ENCODE measurements around the gene CGNL1.

The CGNL1 gene

DNA sequence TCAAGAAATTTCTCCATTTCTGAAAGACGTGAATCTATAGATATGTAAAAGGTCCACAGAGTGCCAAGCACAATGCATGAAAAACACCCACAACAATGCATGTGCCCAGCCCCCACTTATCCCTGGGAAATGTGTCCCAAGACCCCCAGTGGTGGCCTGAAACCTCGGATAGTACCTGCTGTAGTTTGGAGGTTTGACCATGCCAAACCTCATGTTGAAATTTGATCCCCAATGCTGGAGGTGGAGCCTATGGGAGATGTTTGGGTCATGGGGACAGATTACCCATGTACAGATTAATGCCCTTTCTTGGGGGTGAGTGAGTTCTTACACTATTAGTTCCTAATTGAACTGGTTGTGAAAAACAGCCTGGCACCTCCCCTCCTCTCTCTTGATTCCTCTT, 194.0 kb downstream of the CGNL1 start:
- no peak overlapping the region for H3K27ac ChIP-seq (ENCODE audit: low read depth, low read length)
- no peaks in the 10 kb centered on the region for H3K36me3 ChIP-seq (ENCODE audit: low read length)
- TF ChIP-seq, protein P1, sequence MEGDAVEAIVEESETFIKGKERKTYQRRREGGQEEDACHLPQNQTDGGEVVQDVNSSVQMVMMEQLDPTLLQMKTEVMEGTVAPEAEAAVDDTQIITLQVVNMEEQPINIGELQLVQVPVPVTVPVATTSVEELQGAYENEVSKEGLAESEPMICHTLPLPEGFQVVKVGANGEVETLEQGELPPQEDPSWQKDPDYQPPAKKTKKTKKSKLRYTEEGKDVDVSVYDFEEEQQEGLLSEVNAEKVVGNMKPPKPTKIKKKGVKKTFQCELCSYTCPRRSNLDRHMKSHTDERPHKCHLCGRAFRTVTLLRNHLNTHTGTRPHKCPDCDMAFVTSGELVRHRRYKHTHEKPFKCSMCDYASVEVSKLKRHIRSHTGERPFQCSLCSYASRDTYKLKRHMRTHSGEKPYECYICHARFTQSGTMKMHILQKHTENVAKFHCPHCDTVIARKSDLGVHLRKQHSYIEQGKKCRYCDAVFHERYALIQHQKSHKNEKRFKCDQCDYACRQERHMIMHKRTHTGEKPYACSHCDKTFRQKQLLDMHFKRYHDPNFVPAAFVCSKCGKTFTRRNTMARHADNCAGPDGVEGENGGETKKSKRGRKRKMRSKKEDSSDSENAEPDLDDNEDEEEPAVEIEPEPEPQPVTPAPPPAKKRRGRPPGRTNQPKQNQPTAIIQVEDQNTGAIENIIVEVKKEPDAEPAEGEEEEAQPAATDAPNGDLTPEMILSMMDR (IDR thresholded peaks at IDR 0.05; ENCODE audit: insufficient read depth, low read length, poor library complexity, severe bottlenecking) = no peak
- no peak for TF ChIP-seq EZH2phosphoT487 (conservative IDR thresholded peaks at IDR 0.05; ENCODE audit: low read length)
- H3K9me3 ChIP-seq (ENCODE audit: insufficient read depth, low read length) = no peaks in the 10 kb centered on the region
- H2AFZ ChIP-seq (ENCODE audit: low read depth, low read length, severe bottlenecking) = no peak overlapping the region
- no peaks in the 10 kb centered on the region for H3F3A ChIP-seq (ENCODE audit: insufficient read depth)
- H3K9ac ChIP-seq (ENCODE audit: low read length) = no peak overlapping the region
- no peak overlapping the region for H3K4me2 ChIP-seq (ENCODE audit: low read depth, low read length, poor library complexity, severe bottlenecking)
- no peaks in the 10 kb centered on the region for H3K9me2 ChIP-seq (replicated peaks; ENCODE audit: insufficient read depth, low read length)
- no peak overlapping the region for H3K4me3 ChIP-seq (ENCODE audit: insufficient read depth, low read length, poor library complexity, severe bottlenecking)
- no peaks in the 10 kb centered on the region for H4K20me1 ChIP-seq (ENCODE audit: low read depth, low read length)
- no peaks in the 10 kb centered on the region for H3K79me2 ChIP-seq (ENCODE audit: insufficient read depth, low read length)
- H3K27me3 ChIP-seq (ENCODE audit: low read length) = no peaks in the 10 kb centered on the region

DNA sequence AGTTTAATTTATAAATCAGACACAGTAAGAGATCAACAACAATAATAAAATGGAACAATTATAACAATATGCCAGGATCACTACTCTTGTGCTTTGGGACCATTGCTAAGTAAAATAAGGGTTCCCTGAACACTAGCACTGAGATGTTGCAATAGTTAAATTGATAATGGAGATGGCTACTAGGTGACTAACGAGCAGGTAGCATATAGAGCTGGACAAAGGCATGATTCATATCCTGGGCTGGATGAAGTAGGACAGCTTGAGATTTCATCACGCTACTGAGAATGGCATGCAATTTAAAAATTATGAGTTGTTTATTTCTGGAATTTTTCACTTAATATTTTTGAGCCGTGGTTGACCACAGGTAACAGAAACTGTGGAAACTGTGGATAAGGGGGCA, 194.7 kb downstream of the CGNL1 start:
- Histone ChIP-seq H3K4me2 (ENCODE audit: low read depth, low read length, poor library complexity, severe bottlenecking) (no peak overlapping the region), H3F3A (ENCODE audit: insufficient read depth) (no peaks in the 10 kb centered on the region), H2AFZ (ENCODE audit: low read depth, low read length, severe bottlenecking) (no peak overlapping the region), H3K36me3 (ENCODE audit: low read length) (no peaks in the 10 kb centered on the region), H3K27ac (ENCODE audit: low read depth, low read length) (no peak overlapping the region), H3K9me3 (ENCODE audit: insufficient read depth, low read length) (no peaks in the 10 kb centered on the region), H3K27me3 (ENCODE audit: low read length) (no peaks in the 10 kb centered on the region), H3K4me3 (ENCODE audit: insufficient read depth, low read length, poor library complexity, severe bottlenecking) (no peak overlapping the region), H3K9me2 (replicated peaks; ENCODE audit: insufficient read depth, low read length) (no peaks in the 10 kb centered on the region), H3K79me2 (ENCODE audit: insufficient read depth, low read length) (no peaks in the 10 kb centered on the region), H4K20me1 (ENCODE audit: low read depth, low read length) (no peaks in the 10 kb centered on the region), H3K9ac (ENCODE audit: low read length) (no peak overlapping the region)
- no peak for TF ChIP-seq EZH2phosphoT487 (conservative IDR thresholded peaks at IDR 0.05; ENCODE audit: low read length)
- TF ChIP-seq, protein P1 (IDR thresholded peaks at IDR 0.05; ENCODE audit: insufficient read depth, low read length, poor library complexity, severe bottlenecking) = no peak

DNA sequence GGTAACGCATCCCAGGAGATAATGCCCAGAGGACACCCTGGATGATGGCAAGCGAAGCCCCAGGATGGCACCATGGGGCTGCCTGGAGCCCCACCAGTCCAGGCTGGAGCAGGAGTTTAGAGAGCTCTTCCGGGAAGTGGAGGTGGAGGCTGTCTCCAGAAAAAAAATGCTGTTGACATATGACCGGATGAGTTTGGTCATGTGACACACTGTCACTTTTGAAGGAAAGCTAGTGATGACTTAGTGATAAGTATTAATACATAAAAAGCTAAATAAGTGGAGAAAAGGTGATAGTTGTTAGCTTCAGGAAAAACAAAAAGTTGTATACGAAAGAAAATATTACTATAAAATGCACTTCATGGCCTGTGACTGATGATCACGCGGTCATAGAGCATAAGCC, 195.4 kb downstream of the CGNL1 start:
- Histone ChIP-seq H3K4me2 (ENCODE audit: low read depth, low read length, poor library complexity, severe bottlenecking) (no peak overlapping the region), H2AFZ (ENCODE audit: low read depth, low read length, severe bottlenecking) (no peak overlapping the region), H4K20me1 (ENCODE audit: low read depth, low read length) (no peaks in the 10 kb centered on the region), H3K4me3 (ENCODE audit: insufficient read depth, low read length, poor library complexity, severe bottlenecking) (no peak overlapping the region), H3K79me2 (ENCODE audit: insufficient read depth, low read length) (no peaks in the 10 kb centered on the region), H3K9me2 (replicated peaks; ENCODE audit: insufficient read depth, low read length) (no peaks in the 10 kb centered on the region), H3K27me3 (ENCODE audit: low read length) (no peaks in the 10 kb centered on the region), H3K9ac (ENCODE audit: low read length) (no peak overlapping the region), H3F3A (ENCODE audit: insufficient read depth) (no peaks in the 10 kb centered on the region), H3K36me3 (ENCODE audit: low read length) (no peaks in the 10 kb centered on the region), H3K27ac (ENCODE audit: low read depth, low read length) (no peak overlapping the region), H3K9me3 (ENCODE audit: insufficient read depth, low read length) (no peaks in the 10 kb centered on the region)
- TF ChIP-seq, protein P1 (IDR thresholded peaks at IDR 0.05; ENCODE audit: insufficient read depth, low read length, poor library complexity, severe bottlenecking) = no peak
- no peak for TF ChIP-seq EZH2phosphoT487 (conservative IDR thresholded peaks at IDR 0.05; ENCODE audit: low read length)

Data from SU-DHL-6 (cell line).